Stimulated activated CD8-positive, alpha-beta memory T cell treated with anti-CD3 and anti-CD28 coated beads, Interleukin-12 subunit alpha, Interleukin-12 subunit beta, amount 100 ng/mL, for 24 hours (primary cell): ENCODE measurements around the gene PLTP.
"Not testable (repeated sequence)": the region's sequence is repeated elsewhere in the genome, so short reads cannot be mapped to it uniquely, and the experiment has no call there.

Experiments
- DNase-seq: peaks from one replicate; pipeline ENCODE4 v3.0.0-alpha.2; 2020; ENCODE audit errors: extremely low read depth

The PLTP gene, protein sequence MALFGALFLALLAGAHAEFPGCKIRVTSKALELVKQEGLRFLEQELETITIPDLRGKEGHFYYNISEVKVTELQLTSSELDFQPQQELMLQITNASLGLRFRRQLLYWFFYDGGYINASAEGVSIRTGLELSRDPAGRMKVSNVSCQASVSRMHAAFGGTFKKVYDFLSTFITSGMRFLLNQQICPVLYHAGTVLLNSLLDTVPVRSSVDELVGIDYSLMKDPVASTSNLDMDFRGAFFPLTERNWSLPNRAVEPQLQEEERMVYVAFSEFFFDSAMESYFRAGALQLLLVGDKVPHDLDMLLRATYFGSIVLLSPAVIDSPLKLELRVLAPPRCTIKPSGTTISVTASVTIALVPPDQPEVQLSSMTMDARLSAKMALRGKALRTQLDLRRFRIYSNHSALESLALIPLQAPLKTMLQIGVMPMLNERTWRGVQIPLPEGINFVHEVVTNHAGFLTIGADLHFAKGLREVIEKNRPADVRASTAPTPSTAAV

DNA sequence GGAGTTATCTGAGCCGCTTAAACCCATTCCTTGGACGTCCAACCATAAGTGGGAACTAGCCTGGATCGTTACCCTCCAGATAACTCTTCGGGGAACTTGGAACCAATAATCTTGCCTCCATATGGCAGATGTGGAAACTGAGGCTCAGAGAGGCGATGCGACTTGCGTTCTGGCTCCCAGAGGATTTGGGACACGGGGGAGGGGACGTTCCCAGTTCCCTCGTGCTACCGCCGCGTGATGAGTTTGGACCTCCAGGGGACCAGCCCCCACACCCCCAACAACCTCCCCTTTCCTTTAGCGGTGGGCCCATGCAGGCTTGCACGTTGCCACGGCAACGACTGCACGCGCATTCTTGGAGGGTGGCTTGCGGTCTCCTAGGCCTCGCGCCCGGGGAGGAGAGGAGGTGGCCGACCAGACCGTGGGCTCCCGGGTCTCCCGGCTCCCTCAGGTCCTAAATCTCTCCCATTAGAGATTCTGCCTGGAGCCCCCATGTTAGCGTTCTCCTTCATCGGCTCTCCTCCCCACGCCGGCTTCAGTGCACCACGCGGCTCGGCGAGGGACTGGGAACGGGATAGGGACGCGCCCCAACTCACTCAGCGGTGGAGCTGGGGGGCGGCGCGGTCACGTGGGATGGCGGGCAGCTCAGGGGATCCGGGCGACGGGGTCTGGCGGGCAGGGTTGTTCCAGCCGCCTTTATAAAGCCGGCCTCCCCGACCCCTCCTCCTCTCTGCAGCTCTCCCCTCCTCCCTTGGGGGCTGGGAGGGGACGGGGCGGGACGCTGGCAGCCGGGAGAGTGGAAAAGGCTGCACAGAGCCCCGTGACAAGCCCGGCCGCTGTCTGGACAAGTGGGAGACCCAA, at the start of gene PLTP:
Gene PLTP (minus strand): TSS at position 670 of the 858 bp plus-strand sequence. CDS start 703 bp downstream, outside the sequence.
- no peak for DNase-seq

DNA sequence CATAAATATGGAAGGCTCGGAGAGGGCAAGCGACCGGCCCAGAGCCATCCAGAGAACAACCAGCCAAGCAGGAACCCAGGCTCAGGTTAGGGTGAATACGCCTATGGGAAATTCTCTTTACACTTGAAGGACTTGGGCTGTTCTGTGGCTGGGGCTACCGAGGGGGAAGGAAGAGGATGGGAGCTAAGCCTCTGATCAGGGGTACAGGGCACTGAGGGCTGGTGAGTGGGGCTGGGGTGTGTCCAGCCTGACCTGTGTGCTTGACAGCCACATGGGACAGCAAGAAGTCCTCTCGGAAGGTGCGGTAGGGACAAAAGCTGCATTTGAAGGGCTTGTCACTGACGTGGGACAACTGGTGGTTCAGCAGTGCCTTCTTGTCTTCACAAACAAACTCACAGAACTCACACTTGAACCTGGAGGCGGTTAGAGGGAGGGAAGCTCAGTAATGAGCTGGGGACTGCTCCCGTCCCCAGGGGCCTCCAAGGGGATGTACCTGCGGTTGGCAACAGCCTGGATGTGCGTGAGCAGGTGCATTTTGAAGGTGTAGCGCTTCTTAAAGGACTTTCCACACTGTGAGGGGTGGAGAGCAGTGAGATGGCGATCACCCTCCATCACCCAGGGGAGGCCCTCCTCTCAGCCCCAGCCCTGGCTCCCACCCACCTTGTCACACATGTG, 48.1 kb upstream of the PLTP start:
- DNase-seq = no peak

DNA sequence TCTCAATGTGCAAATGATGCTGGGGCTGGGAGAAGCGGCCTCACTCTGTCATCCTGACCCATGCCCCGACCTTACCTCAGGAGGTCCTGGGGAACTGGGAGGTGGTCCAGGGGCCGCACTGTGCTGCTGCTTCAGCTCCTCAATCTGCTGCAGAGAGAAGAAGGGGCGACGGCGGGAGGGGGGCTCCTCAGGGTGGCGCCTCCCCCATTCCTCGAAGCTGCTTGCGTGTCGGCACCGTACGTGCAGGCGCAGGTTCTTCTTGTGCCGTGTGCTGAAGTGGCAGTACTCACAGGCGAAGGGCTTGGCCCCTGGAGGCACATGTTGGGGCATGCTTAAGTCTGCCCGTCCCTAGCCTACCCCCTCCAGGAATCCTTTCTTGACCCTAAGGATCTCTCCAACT, 47.2 kb upstream of the PLTP start:
- DNase-seq = no peak

DNA sequence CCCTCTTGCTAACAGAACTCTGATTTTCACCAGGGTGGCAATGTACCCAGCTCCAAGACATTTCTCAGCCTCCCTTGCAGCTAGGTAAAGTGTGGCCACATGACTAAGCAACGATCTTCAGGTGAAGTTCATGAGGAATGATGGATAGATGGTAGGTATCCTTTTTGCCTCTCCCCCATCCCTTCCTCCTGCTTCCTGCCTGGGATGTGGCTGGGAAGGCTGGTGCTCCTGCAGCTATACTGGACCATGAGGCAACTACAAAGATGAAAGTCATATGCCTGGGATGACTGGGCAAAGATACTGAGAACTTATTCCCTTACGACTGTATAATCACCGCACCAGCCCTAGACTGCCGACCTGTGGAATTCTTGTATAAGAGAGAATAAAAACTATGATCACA, 46.6 kb upstream of the PLTP start:
- DNase-seq = no peak

DNA sequence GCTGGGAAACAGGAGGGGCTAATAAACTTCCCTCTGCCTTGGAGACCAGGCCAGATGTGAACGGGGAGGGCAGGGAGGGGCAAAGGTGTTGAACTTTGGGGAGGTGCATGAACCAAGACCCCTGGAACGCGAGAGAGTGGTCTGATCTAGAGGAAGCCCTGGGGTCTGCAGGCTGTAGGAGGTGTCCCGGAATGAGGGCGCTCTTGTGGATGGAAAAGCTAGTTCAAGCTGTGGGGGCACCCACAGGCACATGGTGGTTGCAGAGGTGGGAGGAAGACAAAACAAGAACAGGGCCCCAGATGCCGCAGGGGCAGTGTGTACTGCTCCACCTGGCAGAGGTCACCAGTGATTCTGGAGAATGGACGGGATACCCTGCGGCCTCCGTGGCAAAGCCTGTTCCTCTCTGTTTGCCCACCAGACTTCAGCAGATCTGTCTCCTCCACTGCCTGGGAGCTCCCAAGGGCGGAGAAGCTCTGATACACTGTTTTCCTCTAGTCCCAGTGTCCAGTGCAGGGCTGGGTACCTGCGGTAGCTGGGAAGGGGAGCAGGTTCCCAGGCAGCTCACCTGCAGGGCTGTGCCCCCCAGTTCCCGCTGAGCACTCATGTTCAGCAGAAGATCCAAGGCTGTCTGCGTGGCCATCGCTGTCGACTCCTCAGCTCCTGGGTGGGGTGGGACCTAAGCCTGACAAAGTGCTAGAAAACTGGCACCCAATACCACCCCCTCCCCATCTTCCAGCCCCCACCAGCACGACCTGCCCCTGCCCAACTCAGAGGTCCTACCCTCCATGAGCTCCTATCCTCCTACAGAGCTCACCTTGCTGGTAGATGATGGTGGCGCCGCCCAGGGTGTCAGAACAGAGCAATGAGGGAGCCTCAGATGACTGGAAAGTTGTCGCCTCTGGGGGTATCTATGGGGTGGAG, 45.3 kb upstream of the PLTP start:
- no peak for DNase-seq

DNA sequence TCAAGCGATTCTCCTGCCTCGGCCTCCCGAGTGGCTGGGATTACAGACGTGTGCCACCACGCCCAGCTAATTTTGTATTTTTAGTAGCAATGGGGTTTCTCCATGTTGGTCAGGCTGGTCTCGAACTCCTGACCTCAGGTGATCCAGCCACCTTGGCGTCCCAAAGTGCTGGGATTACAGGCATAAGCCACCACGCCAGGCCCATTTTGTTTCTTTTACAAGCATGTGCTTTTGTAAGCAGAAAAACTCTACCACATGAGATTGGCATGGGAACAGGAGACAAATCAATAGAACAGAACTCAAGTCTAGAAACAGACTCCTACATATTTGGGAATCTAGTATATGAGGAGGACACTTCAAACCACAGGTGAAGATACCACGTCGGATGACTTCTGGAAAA, 44.4 kb upstream of the PLTP start:
- DNase-seq = not testable (repeated sequence)

DNA sequence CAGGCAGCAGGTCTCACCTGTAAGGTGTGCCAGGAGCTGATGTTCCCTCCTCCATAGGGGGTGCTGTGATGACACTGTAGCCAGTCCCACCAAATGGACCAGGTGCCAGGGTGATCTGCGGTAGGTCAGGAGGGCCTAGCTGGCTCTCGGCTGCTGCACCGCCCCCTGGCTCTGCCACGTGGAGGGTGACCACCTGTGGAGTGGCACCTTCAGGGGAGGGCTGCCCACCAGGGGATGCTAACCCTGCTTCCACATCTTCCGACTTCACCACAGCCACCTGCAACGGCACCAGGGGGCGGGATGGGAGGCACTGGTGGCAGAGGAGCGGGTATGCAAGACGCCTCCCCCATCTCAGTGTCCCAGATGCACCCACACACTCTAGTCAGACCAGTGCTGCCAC, 41.7 kb upstream of the PLTP start:
- DNase-seq = no peak

DNA sequence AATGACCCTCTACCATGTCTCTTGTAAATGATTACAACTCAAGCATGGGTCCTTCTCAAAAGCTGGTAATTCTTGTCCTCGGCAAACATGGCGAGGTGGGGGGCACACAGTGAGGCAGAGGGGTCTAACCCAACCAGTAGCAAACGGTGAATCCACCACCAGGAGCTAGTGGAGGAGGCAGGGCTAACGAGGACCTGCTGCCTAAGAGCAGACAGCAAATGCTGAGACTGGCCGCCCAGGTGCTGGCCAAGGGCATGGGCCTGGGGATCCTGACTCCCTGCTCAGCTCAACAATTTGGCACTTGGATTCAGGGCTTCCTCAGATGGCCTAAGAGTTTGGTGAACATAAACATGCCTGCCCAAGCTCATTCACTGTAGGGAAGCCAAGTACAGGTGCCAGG, 40.9 kb upstream of the PLTP start:
- DNase-seq = no peak

DNA sequence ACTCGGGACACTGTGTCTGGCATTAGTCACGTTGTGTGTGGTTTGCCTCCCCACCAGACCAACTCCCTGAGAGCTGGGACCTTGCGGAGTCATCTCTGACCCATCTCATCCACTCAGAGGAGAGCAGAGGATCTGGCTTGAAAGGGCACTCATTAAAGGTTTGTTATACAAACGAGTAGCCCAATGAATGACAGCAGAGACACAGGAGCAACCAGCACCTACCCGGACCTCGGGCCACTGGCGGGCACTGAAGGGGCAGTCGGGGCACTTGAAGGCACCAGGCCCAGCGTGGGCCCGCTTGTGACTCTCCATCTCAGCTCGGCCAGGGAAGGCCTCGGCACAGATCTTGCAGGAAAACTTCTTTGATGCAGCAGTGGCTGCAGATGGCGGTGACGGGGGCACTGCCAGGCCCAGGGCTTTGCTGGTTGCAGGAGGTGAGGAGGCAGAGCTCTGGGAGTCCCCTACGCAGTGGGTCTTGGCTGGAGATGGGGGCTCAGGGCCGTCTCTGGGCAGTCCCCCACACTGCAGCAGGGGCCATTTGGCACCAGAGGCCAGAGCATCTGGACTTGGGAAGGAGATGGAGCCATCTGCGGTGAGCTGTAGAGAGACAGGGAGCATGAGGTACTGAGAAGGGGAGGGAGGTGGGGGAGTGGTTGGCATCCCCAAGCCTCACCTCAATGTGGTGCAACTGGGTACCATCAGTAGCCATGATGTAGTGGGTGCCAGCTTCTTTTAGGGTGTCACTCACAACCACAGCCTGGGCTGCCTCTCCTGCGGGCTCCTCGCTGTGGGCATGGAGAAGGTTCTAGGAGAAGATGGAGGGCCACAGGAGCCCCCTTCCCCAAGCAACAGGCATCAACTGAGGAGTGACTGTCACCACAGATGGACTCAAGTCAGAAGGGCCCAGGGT, 40.2 kb upstream of the PLTP start:
- DNase-seq = no peak

DNA sequence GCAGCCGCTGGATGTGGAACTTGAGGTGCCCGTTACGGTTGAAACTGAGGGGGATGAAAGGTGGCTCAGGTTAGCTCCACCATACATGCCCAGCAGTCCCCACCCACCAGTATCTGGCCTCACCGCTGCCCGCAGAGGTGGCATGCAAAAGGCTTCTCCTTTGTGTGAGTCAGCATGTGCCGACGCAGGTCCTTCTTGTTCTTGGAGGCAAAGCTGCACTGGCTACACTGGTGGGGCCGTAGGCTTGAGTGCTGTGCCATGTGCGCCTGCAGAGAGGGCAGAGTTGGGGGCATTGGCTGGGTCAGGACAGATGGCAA, 38.3 kb upstream of the PLTP start:
- DNase-seq = no peak

DNA sequence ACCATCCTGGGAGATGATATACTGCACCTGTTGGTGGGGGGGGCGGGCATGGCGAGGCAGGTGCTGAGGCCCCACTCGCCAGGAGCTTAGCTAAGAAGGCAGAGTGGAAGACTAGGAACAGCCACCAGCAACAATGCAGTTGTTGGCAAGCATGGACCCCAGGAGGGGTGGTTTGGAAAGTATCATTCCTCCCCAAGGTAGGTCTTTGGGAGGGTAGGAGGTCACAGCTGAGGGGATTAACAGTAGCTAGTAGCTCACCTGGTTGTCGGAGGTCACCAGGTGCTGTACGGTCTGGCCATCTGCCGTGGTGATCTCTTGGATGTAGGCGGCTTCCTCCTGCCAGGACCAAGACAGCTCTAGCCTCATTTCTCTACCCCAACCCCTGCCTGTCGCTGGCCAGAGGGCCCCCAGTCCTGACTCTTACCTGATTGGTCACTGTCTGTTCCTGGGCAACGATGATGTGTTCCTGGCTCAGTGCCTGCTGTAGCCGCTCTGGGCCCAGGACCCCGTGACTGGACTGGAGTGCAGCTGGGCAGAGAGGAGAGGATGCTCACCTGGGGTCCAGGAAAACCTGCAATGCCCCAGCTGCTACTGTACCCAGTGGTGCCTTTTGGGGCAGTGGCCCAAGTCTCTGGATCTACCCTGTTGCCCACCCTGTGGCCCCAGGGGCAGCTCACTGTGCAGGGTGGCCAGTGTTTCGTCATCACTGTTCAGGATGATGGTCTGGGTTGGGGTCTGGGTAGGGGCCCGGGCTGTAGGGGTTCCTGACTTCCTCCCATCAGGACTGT, 37.8 kb upstream of the PLTP start:
- DNase-seq = no peak

DNA sequence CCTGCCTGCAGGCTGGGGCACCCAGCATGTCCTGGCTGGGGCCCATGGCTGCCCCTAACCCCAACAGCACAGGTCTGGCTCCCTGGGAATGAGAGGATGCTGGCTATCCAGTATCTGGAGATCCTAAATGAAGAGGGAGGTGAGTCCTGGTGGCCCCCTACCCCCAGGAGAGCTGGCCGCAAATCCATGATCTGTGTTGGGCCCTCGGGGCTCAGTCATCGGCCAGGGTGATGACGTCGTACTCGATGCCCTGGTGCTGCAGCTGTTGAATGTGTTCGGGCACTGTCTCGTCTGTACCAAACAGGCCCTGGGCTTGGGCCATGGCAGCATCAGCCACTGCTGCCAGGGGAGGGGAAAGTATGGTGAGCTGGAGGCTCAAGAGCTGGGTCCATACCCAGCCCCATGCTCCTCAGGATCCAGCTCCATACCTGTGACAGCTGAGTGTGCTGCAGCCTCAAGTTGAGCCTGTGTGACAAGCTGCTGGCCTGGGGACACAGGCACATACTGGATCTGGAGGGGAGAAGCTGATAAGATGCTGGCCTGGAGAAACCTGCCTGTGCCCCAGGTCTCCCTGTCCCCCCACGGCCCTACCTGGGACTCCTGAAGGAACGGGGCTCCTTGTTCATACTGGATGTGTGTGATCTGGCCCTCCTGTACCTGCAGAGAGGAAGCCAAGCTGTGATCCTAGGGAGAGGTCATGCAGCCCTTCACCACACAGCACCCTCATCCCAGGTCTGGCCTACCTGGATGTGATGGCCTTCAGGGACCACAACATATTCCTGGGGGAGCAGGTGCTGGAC, 37.0 kb upstream of the PLTP start:
- no peak for DNase-seq

DNA sequence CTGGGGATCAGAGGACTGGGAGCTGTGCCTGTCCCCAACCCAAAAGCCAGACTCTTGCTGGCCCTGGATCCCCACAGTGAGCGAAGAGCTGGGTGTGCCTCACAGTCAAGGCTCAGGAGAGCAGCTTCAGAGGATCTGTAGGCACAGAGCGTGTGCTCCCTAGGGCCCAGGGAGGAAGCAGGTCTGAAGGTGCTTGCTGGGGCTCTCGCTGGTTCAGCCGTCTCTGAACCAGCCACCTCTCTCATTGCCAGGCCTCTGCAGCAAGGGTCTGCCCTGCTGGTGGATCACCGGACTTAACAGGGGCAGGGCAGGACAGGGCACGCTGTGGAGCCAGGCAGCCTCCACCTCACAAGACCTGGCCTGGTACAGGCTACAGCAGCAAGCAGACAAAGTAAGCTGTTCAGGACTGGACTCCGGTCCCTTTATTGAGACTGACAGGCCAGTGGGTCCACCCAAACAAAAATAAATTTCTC, 36.3 kb upstream of the PLTP start:
- DNase-seq = no peak

DNA sequence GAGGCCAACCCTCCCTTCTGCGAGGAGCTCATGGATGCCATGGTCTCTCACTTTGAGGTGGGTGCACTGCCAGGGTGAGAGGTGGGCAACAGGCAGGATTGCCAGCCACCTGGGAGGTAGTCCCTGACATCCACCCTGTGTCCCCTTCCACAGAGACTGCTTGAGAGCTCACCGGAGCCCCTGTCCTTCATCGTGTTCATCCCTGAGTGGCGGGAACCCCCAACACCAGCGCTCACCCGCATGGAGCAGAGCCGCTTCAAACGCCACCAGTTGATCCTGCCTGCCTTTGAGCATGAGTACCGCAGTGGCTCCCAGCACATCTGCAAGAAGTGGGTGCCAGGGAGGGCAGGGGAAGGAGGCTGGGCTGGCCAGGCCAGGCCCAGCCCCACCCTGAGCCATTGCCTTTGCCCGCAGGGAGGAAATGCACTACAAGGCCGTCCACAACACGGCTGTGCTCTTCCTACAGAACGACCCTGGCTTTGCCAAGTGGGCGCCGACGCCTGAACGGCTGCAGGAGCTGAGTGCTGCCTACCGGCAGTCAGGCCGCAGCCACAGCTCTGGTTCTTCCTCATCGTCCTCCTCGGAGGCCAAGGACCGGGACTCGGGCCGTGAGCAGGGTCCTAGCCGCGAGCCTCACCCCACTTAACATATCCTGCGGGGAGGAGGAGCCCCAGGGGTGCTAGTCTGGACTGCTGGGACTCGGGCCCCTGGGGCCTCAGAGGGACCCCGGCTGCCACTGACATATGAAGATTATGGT, 35.3 kb upstream of the PLTP start:
- no peak for DNase-seq

DNA sequence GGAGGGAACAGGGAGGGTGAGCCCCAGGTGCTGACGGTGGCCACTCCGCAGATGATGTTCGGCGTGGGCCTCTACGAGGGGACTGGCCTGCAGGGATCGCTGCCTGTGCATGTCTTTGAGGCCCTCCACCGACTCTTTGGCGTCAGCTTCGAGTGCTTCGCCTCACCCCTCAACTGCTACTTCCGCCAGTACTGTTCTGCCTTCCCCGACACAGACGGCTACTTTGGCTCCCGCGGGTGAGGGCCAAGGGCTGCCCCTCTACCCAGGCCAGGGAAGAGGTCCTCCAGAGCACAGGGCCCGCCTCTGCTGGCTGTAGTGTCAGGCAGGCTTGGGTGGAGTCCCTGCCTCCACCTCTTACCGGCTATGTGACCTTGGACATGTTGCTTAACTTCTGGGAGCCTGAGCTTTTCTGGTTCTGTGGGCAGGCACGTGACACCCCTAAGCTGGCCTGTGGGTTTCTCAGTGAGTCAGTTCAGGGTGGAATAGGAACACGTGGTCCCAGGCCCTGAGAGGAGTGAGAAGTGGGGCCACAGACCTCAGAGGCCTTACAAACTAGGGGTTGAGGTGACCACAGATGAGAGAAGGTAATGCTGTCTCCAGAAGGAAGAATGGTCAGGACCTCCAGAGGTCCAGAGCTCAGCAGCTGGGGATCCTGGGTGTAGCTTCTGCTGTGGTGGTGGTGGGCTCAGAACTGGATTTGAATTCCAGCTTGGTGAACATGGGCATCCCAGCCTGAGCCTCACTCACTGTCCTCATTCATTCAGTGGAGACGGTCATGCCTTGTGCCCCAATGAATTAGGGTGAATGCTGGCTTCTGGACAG, 34.4 kb upstream of the PLTP start:
- DNase-seq = peak; percentile 36

DNA sequence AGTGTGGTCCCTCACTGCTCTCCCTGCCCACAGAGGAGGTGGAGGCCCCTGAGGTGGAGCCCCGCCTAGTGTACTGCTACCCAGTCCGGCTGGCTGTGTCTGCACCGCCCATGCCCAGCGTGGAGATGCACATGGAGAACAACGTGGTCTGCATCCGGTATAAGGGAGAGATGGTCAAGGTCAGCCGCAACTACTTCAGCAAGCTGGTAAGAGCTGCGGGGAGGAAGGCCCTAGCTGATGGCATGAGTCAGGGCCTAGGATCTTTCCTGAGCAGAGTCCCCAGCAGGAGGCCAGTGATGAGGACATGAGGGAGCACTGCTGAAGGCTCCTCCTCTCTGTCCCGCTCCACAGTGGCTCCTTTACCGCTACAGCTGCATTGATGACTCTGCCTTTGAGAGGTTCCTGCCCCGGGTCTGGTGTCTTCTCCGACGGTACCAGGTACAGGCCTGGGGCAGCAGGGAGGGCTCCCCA, 33.8 kb upstream of the PLTP start:
- DNase-seq = no peak
